Breast epithelium (tissue), 3 donors: ENCODE results near the gene IMPA2.

ENCODE experiments used
- POLR2A ChIP-seq: fragments of 450-650 bp; IDR thresholded peaks from one replicate; pipeline ENCODE4 v1.6.1; 2016; ENCODE audit warnings: antibody characterized with exemption, mild to moderate bottlenecking, moderate library complexity
- POLR2AphosphoS5 ChIP-seq, 3 donors: sonication (generic); formaldehyde crosslinking; IDR thresholded peaks; one replicate each; pipeline ENCODE4 v1.6.1; 2017; ENCODE audit warnings: antibody characterized with exemption in 3 of 3
- TF ChIP-seq, protein P1 (sequence below), 3 donors: fragments of 450-650 bp; IDR thresholded peaks; one replicate each; pipeline ENCODE4 v1.5.1; 2016 to 2017; ENCODE audit warnings: antibody characterized with exemption in 3 of 3, mild to moderate bottlenecking in 3 of 3, moderate library complexity in 3 of 3

DNA sequence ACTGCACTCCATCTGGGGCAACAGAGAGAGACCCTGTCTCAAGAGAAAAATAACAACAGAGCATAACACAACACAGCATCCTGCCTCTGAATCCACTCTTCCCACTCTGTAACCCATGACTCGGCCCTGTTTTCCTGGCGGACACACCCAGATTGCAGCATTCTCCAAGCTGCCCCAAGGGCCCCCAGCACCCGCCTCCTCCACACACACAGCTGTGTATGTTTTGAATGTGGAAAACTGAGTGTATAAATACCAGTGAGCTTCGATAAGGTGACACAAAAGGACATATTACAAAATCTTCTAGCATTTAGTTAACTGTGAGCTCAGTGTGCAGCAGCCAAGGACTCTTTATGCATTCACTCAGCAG is 13.0 kb downstream of the IMPA2 start:
- TF ChIP-seq POLR2A (no peak), POLR2AphosphoS5 (IDR thresholded peaks at IDR 0.05) (peak in 1 of 3 donors; percentile 75)
- TF ChIP-seq, protein P1, sequence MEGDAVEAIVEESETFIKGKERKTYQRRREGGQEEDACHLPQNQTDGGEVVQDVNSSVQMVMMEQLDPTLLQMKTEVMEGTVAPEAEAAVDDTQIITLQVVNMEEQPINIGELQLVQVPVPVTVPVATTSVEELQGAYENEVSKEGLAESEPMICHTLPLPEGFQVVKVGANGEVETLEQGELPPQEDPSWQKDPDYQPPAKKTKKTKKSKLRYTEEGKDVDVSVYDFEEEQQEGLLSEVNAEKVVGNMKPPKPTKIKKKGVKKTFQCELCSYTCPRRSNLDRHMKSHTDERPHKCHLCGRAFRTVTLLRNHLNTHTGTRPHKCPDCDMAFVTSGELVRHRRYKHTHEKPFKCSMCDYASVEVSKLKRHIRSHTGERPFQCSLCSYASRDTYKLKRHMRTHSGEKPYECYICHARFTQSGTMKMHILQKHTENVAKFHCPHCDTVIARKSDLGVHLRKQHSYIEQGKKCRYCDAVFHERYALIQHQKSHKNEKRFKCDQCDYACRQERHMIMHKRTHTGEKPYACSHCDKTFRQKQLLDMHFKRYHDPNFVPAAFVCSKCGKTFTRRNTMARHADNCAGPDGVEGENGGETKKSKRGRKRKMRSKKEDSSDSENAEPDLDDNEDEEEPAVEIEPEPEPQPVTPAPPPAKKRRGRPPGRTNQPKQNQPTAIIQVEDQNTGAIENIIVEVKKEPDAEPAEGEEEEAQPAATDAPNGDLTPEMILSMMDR (IDR thresholded peaks at IDR 0.05): no peak
